ENCODE measurements around the gene FBXO45.

DNA sequence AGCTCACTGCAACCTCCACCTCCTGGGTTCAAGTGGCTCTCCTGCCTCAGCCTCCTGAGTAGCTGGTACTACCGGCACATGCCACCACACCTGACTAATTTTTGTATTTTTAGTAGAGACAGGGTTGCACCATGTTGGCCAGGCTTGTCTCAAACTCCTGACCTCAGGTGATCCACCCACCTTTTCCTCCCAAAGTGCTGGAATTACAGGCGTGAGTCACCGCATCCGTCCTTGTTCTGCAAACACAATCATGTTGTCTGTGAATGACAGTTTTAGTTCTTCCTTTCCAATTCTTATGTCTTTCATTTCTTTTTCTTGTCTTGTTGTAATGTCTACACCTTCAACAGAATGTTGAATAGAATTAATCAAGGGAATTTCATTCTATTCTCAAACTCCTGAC, 37.0 kb upstream of the FBXO45 start:
- TF ChIP-seq POLR2AphosphoS5 (IDR thresholded peaks at IDR 0.05; ENCODE audit: borderline replicate concordance, low read depth, low read length), result no peak
- no peak for TF ChIP-seq EZH2 (IDR thresholded peaks at IDR 0.05)

All from SK-N-MC (cell line).